GM12891 (cell line): Measurements from ENCODE around the gene POLG2. TPM values are rescaled to one million over a fixed set of nuclear protein-coding genes. Genes with fewer than 3 reads are reported as not detected.

Experiments used
- DNase-seq: peaks from one replicate; pipeline ENCODE4 v3.0.0; 2011; ENCODE audit warnings: low spot score; ENCODE audit not compliant: insufficient read length
- FAIRE-seq: peaks from 2 replicates; lab custom pipeline; 2011; peaks lifted over from hg19 to GRCh38; lab: Jason Lieb, UNC
- PAX5 ChIP-seq: IDR thresholded peaks from 2 replicates; pipeline ENCODE4 v1.6.1; 2011; ENCODE audit warnings: low read length, moderate library complexity, mild to moderate bottlenecking; ENCODE audit not compliant: insufficient read depth, severe bottlenecking
- POLR2A ChIP-seq: IDR thresholded peaks from 2 replicates; pipeline ENCODE4 v1.6.1; 2011; ENCODE audit warnings: low read depth, low read length, control low read depth
- POLR2AphosphoS5 ChIP-seq: IDR thresholded peaks from 2 replicates; pipeline ENCODE4 v1.6.1; 2011; ENCODE audit warnings: low read depth, low read length, control low read depth
- POU2F2 ChIP-seq: IDR thresholded peaks from 2 replicates; pipeline ENCODE4 v1.6.1; 2011; ENCODE audit warnings: low read depth, mild to moderate bottlenecking, control low read depth, low read length, moderate library complexity
- SPI1 ChIP-seq: IDR thresholded peaks from 2 replicates; pipeline ENCODE4 v1.6.1; 2011; ENCODE audit warnings: low read depth, low read length, control low read depth
- TAF1 ChIP-seq: IDR thresholded peaks from 2 replicates; pipeline ENCODE4 v1.6.1; 2011; ENCODE audit warnings: low read depth, low read length, control low read depth
- polyA plus RNA-seq: library from polyadenylated mRNA; unstranded; fragments of >200 nt; gene quantifications from one replicate; pipeline ENCODE4 v1.2.1, GENCODE V29; 2012; ENCODE audit warnings: low read depth, missing spikeins, inconsistent platforms; ENCODE audit not compliant: missing spikeins

POLG2 gene
- 10.8 TPM for polyA plus RNA-seq

- FAIRE-seq: peak; percentile 95
- DNase-seq: peak; percentile 66
- peak; percentile 93 for TF ChIP-seq POLR2A
- peak; percentile 95 for TF ChIP-seq POU2F2
- TF ChIP-seq SPI1: 0 out of 2 replicates have a peak, but pooled peaks have one; percentile 3
- TF ChIP-seq TAF1: peak; percentile 72
- TF ChIP-seq POLR2AphosphoS5: peak; percentile 95
- peak; percentile 78 for TF ChIP-seq PAX5
Observed at GRCh38 chr17:64496786-64497564, at the start of gene POLG2. Gene POLG2 (minus strand): TSS chr17:64497054. CDS start chr17:64496968, 86 bp downstream.

GRCh38 chr17:64544742-64545141, 47.9 kb upstream of the POLG2 start:
- no peak for FAIRE-seq
- no peak for TF ChIP-seq POLR2A
- no peak for TF ChIP-seq SPI1
- no peak for TF ChIP-seq POLR2AphosphoS5
- no peak for TF ChIP-seq TAF1
- no peak for TF ChIP-seq PAX5
- TF ChIP-seq POU2F2: no peak
- DNase-seq: no peak

- no peak for DNase-seq
- TF ChIP-seq POU2F2 (no peak), POLR2AphosphoS5 (no peak), TAF1 (no peak), PAX5 (no peak), POLR2A (no peak), SPI1 (no peak)
- FAIRE-seq: no peak
Observed at GRCh38 chr17:64540118-64540776, 43.4 kb upstream of the POLG2 start.

- FAIRE-seq (no peak), DNase-seq (no peak)
- TF ChIP-seq PAX5 (no peak), TAF1 (no peak), POLR2A (no peak), SPI1 (no peak), POLR2AphosphoS5 (no peak; the same call in 1 of the 2 replicates), POU2F2 (no peak)
Observed at GRCh38 chr17:64538508-64539130, 41.8 kb upstream of the POLG2 start.

GRCh38 chr17:64537488-64537887, 40.6 kb upstream of the POLG2 start:
- no peak for TF ChIP-seq POLR2AphosphoS5
- no peak for TF ChIP-seq POLR2A
- TF ChIP-seq TAF1: no peak
- DNase-seq (no peak), FAIRE-seq (no peak)

GRCh38 chr17:64536913-64537312, 40.1 kb upstream of the POLG2 start:
- FAIRE-seq: no peak
- TF ChIP-seq POU2F2 (no peak), POLR2AphosphoS5 (no peak), SPI1 (no peak), POLR2A (no peak), TAF1 (no peak), PAX5 (no peak)
- no peak for DNase-seq

GRCh38 chr17:64535357-64535756, 38.5 kb upstream of the POLG2 start:
- FAIRE-seq: no peak
- TF ChIP-seq SPI1: no peak
- no peak for TF ChIP-seq POLR2AphosphoS5
- TF ChIP-seq PAX5: no peak
- no peak for TF ChIP-seq POU2F2
- no peak for TF ChIP-seq POLR2A
- no peak for TF ChIP-seq TAF1
- no peak for DNase-seq

- FAIRE-seq (no peak), DNase-seq (no peak)
Observed at GRCh38 chr17:64534187-64534586, 37.3 kb upstream of the POLG2 start.

GRCh38 chr17:64533784-64534183, 36.9 kb upstream of the POLG2 start:
- TF ChIP-seq POLR2A (no peak), TAF1 (no peak), POU2F2 (no peak), POLR2AphosphoS5 (no peak), SPI1 (no peak), PAX5 (no peak)
- DNase-seq (no peak), FAIRE-seq (no peak)

More at GRCh38 chr17:64534187-64534586, 37.3 kb upstream of the POLG2 start:
- TF ChIP-seq PAX5 (no peak), TAF1 (no peak), POLR2AphosphoS5 (no peak), POLR2A (no peak), SPI1 (no peak), POU2F2 (no peak)
